ENCODE measurements around the gene VAC14.
"Not testable (repeated sequence)": the region's sequence is repeated elsewhere in the genome, so short reads cannot be mapped to it uniquely, and the experiment has no call there.

Gene VAC14

GRCh38 chr16:70800781-70801480 lies at the start of gene VAC14:
TSS of gene VAC14 (minus strand) at chr16:70801158. CDS start at chr16:70800900, 258 bp downstream.
- peak; percentile 84 for DNase-seq

GRCh38 chr16:70823498-70824118 lies 22.6 kb upstream of the VAC14 start:
- not testable (repeated sequence) for DNase-seq

GRCh38 chr16:70822734-70823133 lies 21.8 kb upstream of the VAC14 start:
- DNase-seq: not testable (repeated sequence)

GRCh38 chr16:70818088-70818487 lies 17.1 kb upstream of the VAC14 start:
- not testable (repeated sequence) for DNase-seq

GRCh38 chr16:70809392-70810060 lies 8.6 kb upstream of the VAC14 start:
- DNase-seq: no peak

GRCh38 chr16:70808371-70808770 lies 7.4 kb upstream of the VAC14 start:
- peak; percentile 22 for DNase-seq

- DNase-seq: peak; percentile 94
Observed at GRCh38 chr16:70805787-70806186, 4.8 kb upstream of the VAC14 start.

- no peak for DNase-seq
Observed at GRCh38 chr16:70805380-70805779, 4.4 kb upstream of the VAC14 start.

- no peak for DNase-seq
Observed at GRCh38 chr16:70804734-70805169, 3.8 kb upstream of the VAC14 start.

GRCh38 chr16:70804153-70804733 lies 3.3 kb upstream of the VAC14 start:
- DNase-seq: peak; percentile 94

- peak; percentile 27 for DNase-seq
Observed at GRCh38 chr16:70803319-70803718, 2.4 kb upstream of the VAC14 start.

GRCh38 chr16:70801611-70802010 lies 653 bp upstream of the VAC14 start:
- no peak for DNase-seq

- DNase-seq: no peak
Observed at GRCh38 chr16:70800311-70800710, 647 bp downstream of the VAC14 start.

- DNase-seq: no peak
Observed at GRCh38 chr16:70796301-70796700, 4.7 kb downstream of the VAC14 start.

- DNase-seq: no peak
Observed at GRCh38 chr16:70795296-70795912, 5.6 kb downstream of the VAC14 start.

GRCh38 chr16:70793851-70794502 lies 7.0 kb downstream of the VAC14 start:
- no peak for DNase-seq

- DNase-seq: no peak
Observed at GRCh38 chr16:70790815-70791214, 10.1 kb downstream of the VAC14 start.

- no peak for DNase-seq
Observed at GRCh38 chr16:70789595-70790447, 11.1 kb downstream of the VAC14 start.

- DNase-seq: peak; percentile 16
Observed at GRCh38 chr16:70788668-70789594, 12.0 kb downstream of the VAC14 start.

- DNase-seq: no peak
Observed at GRCh38 chr16:70786020-70786755, 14.8 kb downstream of the VAC14 start.

Data from HCEC 1CT (cell line).